GM23338 (cell line): Measurements from ENCODE around the gene TCF7L2. TPM values are rescaled to one million over a fixed set of nuclear protein-coding genes. Genes with fewer than 3 reads are reported as not detected.

Experiments used
- ATAC-seq: fragments of 200-7000 bp; cut with Tn5 transposase; 3 replicates; pipeline ENCODE4 v1.9.1; 2020
- DNase-seq: peaks from one replicate; pipeline ENCODE4 v3.0.0-alpha.2; 2015; ENCODE audit warnings: low spot score
- H2AFZ ChIP-seq: fragments of 200-600 bp; sonication (generic); 2 replicates; pipeline ENCODE4 v1.8.0; 2016; ENCODE audit warnings: antibody characterized with exemption, mild to moderate bottlenecking, moderate library complexity
- H3F3A ChIP-seq: fragments of 200-600 bp; sonication (generic); replicated peaks from 2 replicates; pipeline ENCODE4 v1.8.0; 2017; ENCODE audit warnings: antibody characterized with exemption, mixed run types, low read depth
- H3K27ac ChIP-seq: fragments of 200-600 bp; sonication (generic); 2 replicates; pipeline ENCODE4 v1.6.1; 2016; ENCODE audit warnings: low read depth
- H3K27me3 ChIP-seq: fragments of 200-600 bp; sonication (generic); 2 replicates; pipeline ENCODE4 v1.8.0; 2016; ENCODE audit warnings: mild to moderate bottlenecking, mixed run types, moderate library complexity; ENCODE audit not compliant: insufficient read depth
- H3K36me3 ChIP-seq: fragments of 200-600 bp; sonication (generic); 2 replicates; pipeline ENCODE4 v1.8.0; 2016; ENCODE audit warnings: mild to moderate bottlenecking; ENCODE audit not compliant: insufficient read depth
- H3K4me1 ChIP-seq: fragments of 200-600 bp; sonication (generic); 2 replicates; pipeline ENCODE4 v1.8.0; 2016; ENCODE audit warnings: mild to moderate bottlenecking, moderate library complexity; ENCODE audit not compliant: insufficient read depth
- H3K4me2 ChIP-seq: fragments of 200-600 bp; sonication (generic); 2 replicates; pipeline ENCODE4 v1.7.1; 2017; ENCODE audit warnings: mixed run types
- H3K4me3 ChIP-seq: fragments of 200-600 bp; sonication (generic); 2 replicates; pipeline ENCODE4 v1.6.1; 2016; ENCODE audit warnings: mixed run types
- H3K79me2 ChIP-seq: fragments of 200-600 bp; sonication (generic); replicated peaks from 2 replicates; pipeline ENCODE4 v1.8.0; 2017; ENCODE audit warnings: mild to moderate bottlenecking; ENCODE audit not compliant: insufficient read depth
- H3K9me2 ChIP-seq: fragments of 200-600 bp; sonication (generic); 2 replicates; pipeline ENCODE4 v1.8.0; 2017; ENCODE audit not compliant: insufficient read depth
- H4K20me1 ChIP-seq: fragments of 200-600 bp; sonication (generic); replicated peaks from 2 replicates; pipeline ENCODE4 v1.8.0; 2017; ENCODE audit warnings: mild to moderate bottlenecking; ENCODE audit not compliant: insufficient read depth
- H3K27ac Mint-ChIP-seq: 2 replicates; pipeline ENCODE4 v1.8.0; 2020; ENCODE audit warnings: inconsistent platforms, mild to moderate bottlenecking, moderate library complexity, mixed read lengths
- H3K27me3 Mint-ChIP-seq: 3 replicates; pipeline ENCODE4 v1.8.0; 2022; ENCODE audit warnings: low read depth, mild to moderate bottlenecking, moderate library complexity, mixed read lengths, inconsistent platforms; ENCODE audit not compliant: insufficient read depth, poor library complexity
- H3K36me3 Mint-ChIP-seq: 3 replicates; pipeline ENCODE4 v1.8.0; 2021; ENCODE audit warnings: low read depth, mild to moderate bottlenecking, inconsistent platforms, moderate library complexity, mixed read lengths
- H3K4me1 Mint-ChIP-seq: 3 replicates; pipeline ENCODE4 v1.8.0; 2020; ENCODE audit warnings: mild to moderate bottlenecking, inconsistent platforms, mixed read lengths
- H3K4me3 Mint-ChIP-seq: 3 replicates; pipeline ENCODE4 v1.8.0; 2021; ENCODE audit warnings: moderate library complexity, mild to moderate bottlenecking, inconsistent platforms, mixed read lengths
- H3K9me3 Mint-ChIP-seq: 3 replicates; pipeline ENCODE4 v1.8.0; 2020; ENCODE audit warnings: moderate library complexity, mild to moderate bottlenecking, inconsistent platforms, mixed read lengths
- EZH2 ChIP-seq: fragments of 200-600 bp; sonication (generic); IDR thresholded peaks from one replicate; pipeline ENCODE4 v1.8.0; 2017; ENCODE audit warnings: antibody characterized with exemption, mild to moderate bottlenecking, low read depth; ENCODE audit not compliant: unreplicated experiment
- EZH2phosphoT487 ChIP-seq: fragments of 200-600 bp; sonication (generic); IDR thresholded peaks from one replicate; pipeline ENCODE4 v1.8.1; 2018; ENCODE audit warnings: antibody characterized with exemption; ENCODE audit not compliant: unreplicated experiment
- JUNB ChIP-seq: IDR thresholded peaks from one replicate; pipeline ENCODE4 v1.6.1; 2016; ENCODE audit warnings: antibody characterized with exemption; ENCODE audit not compliant: unreplicated experiment
- NANOG ChIP-seq: IDR thresholded peaks from 2 replicates; pipeline ENCODE4 v1.6.1; 2016; ENCODE audit warnings: antibody characterized with exemption, borderline replicate concordance
- POLR2AphosphoS5 ChIP-seq: IDR thresholded peaks from 2 replicates; pipeline ENCODE4 v1.6.1; 2016; ENCODE audit warnings: antibody characterized with exemption, low read depth
- REST ChIP-seq: IDR thresholded peaks from one replicate; pipeline ENCODE4 v1.6.1; 2018; ENCODE audit warnings: antibody characterized with exemption; ENCODE audit not compliant: unreplicated experiment
- STAT1 ChIP-seq: IDR thresholded peaks from one replicate; pipeline ENCODE4 v1.6.1; 2016; ENCODE audit warnings: antibody characterized with exemption; ENCODE audit not compliant: unreplicated experiment
- ZNF114 ChIP-seq: fragments of 250-450 bp; sonication (Bioruptor Pico); IDR thresholded peaks from 2 replicates; pipeline ENCODE4 v1.5.0; 2020; ENCODE audit warnings: mild to moderate bottlenecking, moderate library complexity
- ZNF462 ChIP-seq: fragments of 250-450 bp; sonication (Bioruptor Pico); IDR thresholded peaks from 2 replicates; pipeline ENCODE4 v1.5.0; 2020; ENCODE audit warnings: mild to moderate bottlenecking, moderate library complexity
- polyA plus RNA-seq: library from polyadenylated mRNA; unstranded; fragments of >200 nt; fragmentation: Nextera tagmentation; extraction: Ambion mirVana; gene quantifications from 2 replicates; pipeline ENCODE4 v1.2.1, GENCODE V29; 2016
- total RNA-seq: library from RNA; depleted of rRNA; stranded (reverse); fragments of >200 nt; shearing (Covaris generic); gene quantifications from 2 replicates; pipeline ENCODE4 v1.2.3, GENCODE V29; 2014
- TF ChIP-seq, protein P1 (sequence below): IDR thresholded peaks from 2 replicates; pipeline ENCODE4 v1.6.1; 2016; ENCODE audit warnings: antibody characterized with exemption

Gene TCF7L2
- total and polyA plus RNA-seq, 2 experiments from 2014 or later = 32.2 to 80.8 TPM

GRCh38 chr10:113161066-113161465, 211.0 kb downstream of the TCF7L2 start (continued):
- TF ChIP-seq REST (no peak), JUNB (no peak)
- TF ChIP-seq, protein P1, sequence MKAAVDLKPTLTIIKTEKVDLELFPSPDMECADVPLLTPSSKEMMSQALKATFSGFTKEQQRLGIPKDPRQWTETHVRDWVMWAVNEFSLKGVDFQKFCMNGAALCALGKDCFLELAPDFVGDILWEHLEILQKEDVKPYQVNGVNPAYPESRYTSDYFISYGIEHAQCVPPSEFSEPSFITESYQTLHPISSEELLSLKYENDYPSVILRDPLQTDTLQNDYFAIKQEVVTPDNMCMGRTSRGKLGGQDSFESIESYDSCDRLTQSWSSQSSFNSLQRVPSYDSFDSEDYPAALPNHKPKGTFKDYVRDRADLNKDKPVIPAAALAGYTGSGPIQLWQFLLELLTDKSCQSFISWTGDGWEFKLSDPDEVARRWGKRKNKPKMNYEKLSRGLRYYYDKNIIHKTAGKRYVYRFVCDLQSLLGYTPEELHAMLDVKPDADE = no peak

DNA sequence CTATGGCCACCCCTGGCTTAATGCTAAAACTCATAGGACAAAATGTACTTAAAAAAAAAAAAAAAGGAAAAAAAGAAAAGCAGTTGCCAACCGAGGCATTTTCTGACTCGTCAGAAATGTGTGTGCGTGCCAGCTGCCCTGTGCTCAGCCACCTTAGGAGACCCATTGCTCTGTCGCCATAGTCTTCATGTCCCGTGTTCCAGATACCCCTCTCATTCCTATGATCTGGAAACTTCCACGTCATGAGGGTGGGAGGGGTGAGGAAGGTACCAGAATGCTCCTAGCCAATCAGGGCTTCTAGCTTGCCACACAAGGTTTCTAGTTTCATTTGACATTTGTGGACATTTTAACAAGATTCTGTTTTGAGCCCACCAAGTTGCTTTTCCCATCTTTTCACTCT, 212.9 kb downstream of the TCF7L2 start:
- no peaks in the 10 kb centered on the region for H3K79me2 ChIP-seq
- H3K9me3 Mint-ChIP-seq = no peaks in the 10 kb centered on the region
- peaks cover 22% of the 10 kb centered on the region for H3K27me3 Mint-ChIP-seq
- H3K36me3 ChIP-seq = peaks cover 20% of the 10 kb centered on the region; the same call in 1 of the 2 replicates
- no peak for ATAC-seq
- peaks cover 55% of the 10 kb centered on the region for H3K36me3 Mint-ChIP-seq
- H3K9me2 ChIP-seq = no peaks in the 10 kb centered on the region
- H3K27ac Mint-ChIP-seq = peak overlapping the region; percentile 24
- 0 out of 2 replicates have a peak overlapping the region, but pooled peaks have one; percentile 43 for H3K27ac ChIP-seq
- H3K4me1 ChIP-seq = peaks cover 93% of the 10 kb centered on the region
- peaks cover 4% of the 10 kb centered on the region; the same call in 1 of the 2 replicates for H3F3A ChIP-seq
- H3K27me3 ChIP-seq = no peaks in the 10 kb centered on the region
- H3K4me2 ChIP-seq = no peak overlapping the region
- no peak for DNase-seq
- H3K4me1 Mint-ChIP-seq = peaks cover 75% of the 10 kb centered on the region
- H4K20me1 ChIP-seq = peaks cover 18% of the 10 kb centered on the region
- H3K4me3 Mint-ChIP-seq = no peak overlapping the region
- no peak overlapping the region for H2AFZ ChIP-seq
- no peak overlapping the region for H3K4me3 ChIP-seq
- no peak for TF ChIP-seq EZH2
- TF ChIP-seq POLR2AphosphoS5 = no peak
- TF ChIP-seq NANOG = no peak
- no peak for TF ChIP-seq JUNB
- TF ChIP-seq EZH2phosphoT487 = no peak
- no peak for TF ChIP-seq STAT1
- TF ChIP-seq ZNF114 = no peak
- no peak for TF ChIP-seq ZNF462 (CRISPR knock-in tag)
- no peak for TF ChIP-seq REST
